ENCODE results near the gene TLE3.

DNA sequence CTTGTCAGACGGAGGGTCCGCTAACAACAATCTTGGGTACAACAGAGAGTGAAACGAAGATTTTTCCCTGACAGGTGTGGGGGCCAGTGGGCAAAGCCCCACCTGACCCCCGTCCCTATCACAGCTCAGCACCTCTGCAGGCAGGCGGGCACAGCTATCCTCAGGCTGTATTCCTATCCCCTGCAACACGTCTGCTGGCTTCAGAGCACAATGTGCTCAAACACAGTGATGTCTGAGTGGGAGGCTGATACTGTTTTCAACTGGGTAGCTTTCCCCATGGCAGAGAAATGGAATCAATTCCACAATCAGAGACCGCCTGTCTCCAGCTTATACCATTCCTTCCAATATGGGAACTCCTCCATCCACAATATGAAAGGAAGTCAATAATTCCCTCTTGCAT is 28.0 kb downstream of the TLE3 start:
- TF ChIP-seq, protein P1, sequence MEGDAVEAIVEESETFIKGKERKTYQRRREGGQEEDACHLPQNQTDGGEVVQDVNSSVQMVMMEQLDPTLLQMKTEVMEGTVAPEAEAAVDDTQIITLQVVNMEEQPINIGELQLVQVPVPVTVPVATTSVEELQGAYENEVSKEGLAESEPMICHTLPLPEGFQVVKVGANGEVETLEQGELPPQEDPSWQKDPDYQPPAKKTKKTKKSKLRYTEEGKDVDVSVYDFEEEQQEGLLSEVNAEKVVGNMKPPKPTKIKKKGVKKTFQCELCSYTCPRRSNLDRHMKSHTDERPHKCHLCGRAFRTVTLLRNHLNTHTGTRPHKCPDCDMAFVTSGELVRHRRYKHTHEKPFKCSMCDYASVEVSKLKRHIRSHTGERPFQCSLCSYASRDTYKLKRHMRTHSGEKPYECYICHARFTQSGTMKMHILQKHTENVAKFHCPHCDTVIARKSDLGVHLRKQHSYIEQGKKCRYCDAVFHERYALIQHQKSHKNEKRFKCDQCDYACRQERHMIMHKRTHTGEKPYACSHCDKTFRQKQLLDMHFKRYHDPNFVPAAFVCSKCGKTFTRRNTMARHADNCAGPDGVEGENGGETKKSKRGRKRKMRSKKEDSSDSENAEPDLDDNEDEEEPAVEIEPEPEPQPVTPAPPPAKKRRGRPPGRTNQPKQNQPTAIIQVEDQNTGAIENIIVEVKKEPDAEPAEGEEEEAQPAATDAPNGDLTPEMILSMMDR (IDR thresholded peaks at IDR 0.05), result no peak
- TF ChIP-seq POLR2A (IDR thresholded peaks at IDR 0.05), result no peak
